ENCODE data around the gene COG5. TPM values are rescaled to one million over a fixed set of nuclear protein-coding genes. Genes with fewer than 3 reads are reported as not detected.

Gene COG5
- total RNA-seq, 1 donor from 2014 or later, result 55.2 TPM

DNA sequence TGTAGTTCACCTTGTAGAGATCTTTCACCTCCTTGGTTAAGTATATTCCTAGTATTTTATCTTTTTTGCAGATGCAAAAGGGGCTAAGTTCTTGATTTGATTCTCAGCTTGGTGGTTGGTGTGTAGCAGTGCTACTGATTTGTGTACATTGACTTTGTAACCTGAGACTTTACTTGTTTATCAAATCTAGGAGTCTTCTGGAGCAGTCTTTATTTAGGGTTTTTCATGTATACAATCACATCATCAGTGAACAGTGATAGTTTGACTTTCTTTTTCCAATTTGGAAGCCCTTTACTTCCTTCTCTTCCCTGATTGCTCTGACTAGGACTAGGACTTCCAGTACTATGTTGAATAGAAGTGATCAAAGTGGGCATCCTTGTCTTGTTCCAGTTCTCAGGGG is 60.0 kb downstream of the COG5 start:
- Histone ChIP-seq H3K27me3 (no peaks in the 10 kb centered on the region), H3K27ac (no peak overlapping the region), H3K4me3 (no peak overlapping the region), H3K4me1 (peaks cover 19% of the 10 kb centered on the region), H3K36me3 (no peaks in the 10 kb centered on the region), H3K9me3 (no peaks in the 10 kb centered on the region)
- TF ChIP-seq POLR2AphosphoS5 (IDR thresholded peaks at IDR 0.05; ENCODE audit: insufficient read depth in 1 of 2, low read depth in 1 of 2) (no peak), POLR2A (IDR thresholded peaks at IDR 0.05) (no peak), CTCF (IDR thresholded peaks at IDR 0.05) (no peak)
- DNase-seq (ENCODE audit: extremely low spot score in 2 of 2), result no peak
- intact Hi-C loops (cut with DNase I), result no loop called here

- no peak for TF ChIP-seq CTCF (IDR thresholded peaks at IDR 0.05)
- no peak for TF ChIP-seq POLR2A (IDR thresholded peaks at IDR 0.05)
- DNase-seq (ENCODE audit: extremely low spot score in 2 of 2), result no peak
- H3K27ac ChIP-seq, result no peak overlapping the region
- no peaks in the 10 kb centered on the region for H3K36me3 ChIP-seq
- intact Hi-C loops (cut with DNase I), result no loop called here
- no peaks in the 10 kb centered on the region for H3K9me3 ChIP-seq
- no peak overlapping the region for H3K4me3 ChIP-seq
- peaks cover 19% of the 10 kb centered on the region for H3K4me1 ChIP-seq
- H3K27me3 ChIP-seq, result no peaks in the 10 kb centered on the region
Measured at GRCh38 chr7:107502797-107503196, 60.9 kb downstream of the COG5 start.

GRCh38 chr7:107502154-107502553 is 61.6 kb downstream of the COG5 start:
- H3K27ac ChIP-seq, result no peak overlapping the region
- no peaks in the 10 kb centered on the region for H3K36me3 ChIP-seq
- H3K27me3 ChIP-seq, result no peaks in the 10 kb centered on the region
- no peak for DNase-seq (ENCODE audit: extremely low spot score in 2 of 2)
- H3K4me3 ChIP-seq, result no peak overlapping the region
- intact Hi-C loops (cut with DNase I), result no loop called here
- no peaks in the 10 kb centered on the region for H3K9me3 ChIP-seq
- no peak for TF ChIP-seq CTCF (IDR thresholded peaks at IDR 0.05)
- no peak for TF ChIP-seq POLR2A (IDR thresholded peaks at IDR 0.05)
- no peak for TF ChIP-seq POLR2AphosphoS5 (IDR thresholded peaks at IDR 0.05; ENCODE audit: insufficient read depth in 1 of 2, low read depth in 1 of 2)
- peaks cover 19% of the 10 kb centered on the region for H3K4me1 ChIP-seq

DNA sequence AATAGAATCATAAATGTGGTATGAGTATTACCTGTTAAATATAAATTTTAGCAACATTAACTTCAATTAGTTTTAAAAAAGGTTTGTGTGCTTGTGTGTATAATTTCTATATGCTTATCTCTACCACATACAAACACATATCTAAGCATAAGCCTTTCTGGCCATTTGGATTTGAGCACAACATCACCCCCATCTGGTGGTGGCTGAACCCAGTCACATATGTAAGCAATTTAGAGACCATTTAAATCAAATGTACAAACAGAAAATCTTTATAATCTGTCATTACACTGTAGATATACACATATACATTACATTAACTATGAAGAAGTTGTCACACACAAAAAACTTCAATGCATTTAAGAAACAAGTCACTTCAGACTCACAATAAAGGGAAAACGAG is 62.1 kb downstream of the COG5 start:
- Histone ChIP-seq H3K9me3 (no peaks in the 10 kb centered on the region), H3K4me3 (no peak overlapping the region), H3K27me3 (no peaks in the 10 kb centered on the region), H3K4me1 (peaks cover 14% of the 10 kb centered on the region), H3K27ac (no peak overlapping the region), H3K36me3 (no peaks in the 10 kb centered on the region)
- no peak for DNase-seq (ENCODE audit: extremely low spot score in 2 of 2)
- TF ChIP-seq POLR2A (IDR thresholded peaks at IDR 0.05) (no peak), POLR2AphosphoS5 (IDR thresholded peaks at IDR 0.05; ENCODE audit: insufficient read depth in 1 of 2, low read depth in 1 of 2) (no peak), CTCF (IDR thresholded peaks at IDR 0.05) (no peak)
- intact Hi-C loops (cut with DNase I), result no loop called here

- no peaks in the 10 kb centered on the region for H3K36me3 ChIP-seq
- intact Hi-C loops (cut with DNase I), result no loop called here
Measured at GRCh38 chr7:107499731-107500130, 64.0 kb downstream of the COG5 start.

More at GRCh38 chr7:107499731-107500130, 64.0 kb downstream of the COG5 start:
- no peak for TF ChIP-seq POLR2AphosphoS5 (IDR thresholded peaks at IDR 0.05; ENCODE audit: insufficient read depth in 1 of 2, low read depth in 1 of 2)
- TF ChIP-seq CTCF (IDR thresholded peaks at IDR 0.05), result no peak
- TF ChIP-seq POLR2A (IDR thresholded peaks at IDR 0.05), result no peak
- no peaks in the 10 kb centered on the region for H3K9me3 ChIP-seq
- H3K4me1 ChIP-seq, result no peaks in the 10 kb centered on the region
- no peaks in the 10 kb centered on the region for H3K27me3 ChIP-seq
- no peak for DNase-seq (ENCODE audit: extremely low spot score in 2 of 2)
- no peak overlapping the region for H3K27ac ChIP-seq
- no peak overlapping the region for H3K4me3 ChIP-seq
